SK-N-SH treated with all-trans-retinoic acid at 6 μM for 48 hours (cell line): ENCODE data around the gene HSPA9.

Experiments
- ARNTL ChIP-seq: fragments of 450-650 bp; formaldehyde crosslinking; IDR thresholded peaks from 2 replicates; pipeline ENCODE4 v1.5.0; 2020; ENCODE audit warnings: low read depth, mild to moderate bottlenecking, moderate library complexity, borderline replicate concordance
- RARB ChIP-seq: fragments of 250-450 bp; sonication (Bioruptor Pico); IDR thresholded peaks from 2 replicates; pipeline ENCODE4 v1.8.0; 2021; ENCODE audit warnings: mild to moderate bottlenecking, moderate library complexity
- TCF4 ChIP-seq: fragments of 250-450 bp; sonication (Bioruptor Pico); IDR thresholded peaks from 2 replicates; pipeline ENCODE4 v1.8.0; 2021; ENCODE audit warnings: mild to moderate bottlenecking, moderate library complexity, borderline replicate concordance

GRCh38 chr5:138560971-138561370, 14.2 kb downstream of the HSPA9 start:
- TF ChIP-seq ARNTL (CRISPR knock-in tag), result no peak
- TF ChIP-seq TCF4, result no peak
- TF ChIP-seq RARB (CRISPR knock-in tag), result no peak
